Ascending aorta (tissue), 2 donors: ENCODE measurements around the gene SMPDL3A. TPM values are rescaled to one million over a fixed set of nuclear protein-coding genes. Genes with fewer than 3 reads are reported as not detected.

ENCODE experiments used
- DNase-seq, 2 donors: peaks; one replicate each; pipeline ENCODE4 v3.0.0-alpha.2; 2019; ENCODE audit warnings: low spot score in 2 of 2
- H3K27ac ChIP-seq, 2 donors: fragments of 200-600 bp; sonication (generic); one replicate each; pipeline ENCODE4 v1.5.1; 2016 to 2017; ENCODE audit warnings: mild to moderate bottlenecking in 1 of 2
- H3K27me3 ChIP-seq: fragments of 200-600 bp; sonication (generic); one replicate; pipeline ENCODE4 v1.5.1; 2017
- H3K36me3 ChIP-seq, 2 donors: fragments of 200-600 bp; sonication (generic); one replicate each; pipeline ENCODE4 v1.5.1; 2016
- H3K4me1 ChIP-seq, 2 donors: fragments of 200-600 bp; sonication (generic); one replicate each; pipeline ENCODE4 v1.5.1; 2016 to 2017; ENCODE audit warnings: mild to moderate bottlenecking in 1 of 2
- H3K4me3 ChIP-seq, 2 donors: fragments of 200-600 bp; sonication (generic); one replicate each; pipeline ENCODE4 v1.5.1; 2016 to 2017; ENCODE audit warnings: mild to moderate bottlenecking in 1 of 2
- H3K9me3 ChIP-seq, 2 donors: fragments of 200-600 bp; sonication (generic); one replicate each; pipeline ENCODE4 v1.5.1; 2016
- CTCF ChIP-seq, 3 experiments: fragments of 200-600 bp in 2 of 3; fragments of 450-650 bp in 1 of 3; sonication (generic) in 2 of 3; IDR thresholded peaks; one replicate each; pipeline ENCODE4 v1.5.1; 2016 to 2019; ENCODE audit warnings: antibody characterized with exemption in 3 of 3, mild to moderate bottlenecking in 1 of 3, moderate library complexity in 1 of 3
- intact Hi-C: fragments of 100-400 bp; cut with DNase I; formaldehyde crosslinking; loops from one replicate; pipeline ENCODE4 v1.15.1; 2023
- total RNA-seq: library from RNA; depleted of rRNA; stranded (reverse); fragments of >200 nt; gene quantifications from one replicate; pipeline ENCODE4 v1.1.0, GENCODE V29; 2016

SMPDL3A gene
- total RNA-seq, 1 donor from 2014 or later: 2.7 TPM

- no peak for TF ChIP-seq CTCF (IDR thresholded peaks at IDR 0.05)
- Histone ChIP-seq H3K4me3 (no peak overlapping the region), H3K27ac (no peak overlapping the region), H3K4me1 (no peaks in the 10 kb centered on the region), H3K36me3 (no peaks in the 10 kb centered on the region), H3K27me3 (no peaks in the 10 kb centered on the region), H3K9me3 (no peaks in the 10 kb centered on the region)
- intact Hi-C loops: no loop called here
- DNase-seq: no peak
These were observed 11.8 kb downstream of the SMPDL3A start for GRCh38 chr6:122800906-122801305.

GRCh38 chr6:122801397-122801796, 12.3 kb downstream of the SMPDL3A start:
- H3K36me3 ChIP-seq: no peaks in the 10 kb centered on the region
- intact Hi-C loops: no loop called here
- no peak overlapping the region for H3K27ac ChIP-seq
- H3K4me3 ChIP-seq: no peak overlapping the region
- no peaks in the 10 kb centered on the region for H3K27me3 ChIP-seq
- no peak for DNase-seq
- no peaks in the 10 kb centered on the region for H3K4me1 ChIP-seq
- H3K9me3 ChIP-seq: no peaks in the 10 kb centered on the region
- TF ChIP-seq CTCF (IDR thresholded peaks at IDR 0.05): no peak

GRCh38 chr6:122803171-122803661, 14.2 kb downstream of the SMPDL3A start:
- H3K4me3 ChIP-seq: no peak overlapping the region
- no peak for TF ChIP-seq CTCF (IDR thresholded peaks at IDR 0.05)
- DNase-seq: no peak
- H3K4me1 ChIP-seq: no peaks in the 10 kb centered on the region
- H3K9me3 ChIP-seq: no peaks in the 10 kb centered on the region
- no peak overlapping the region for H3K27ac ChIP-seq
- intact Hi-C loops: no loop called here
- H3K36me3 ChIP-seq: no peaks in the 10 kb centered on the region
- H3K27me3 ChIP-seq: no peaks in the 10 kb centered on the region

GRCh38 chr6:122804962-122805485, 16.0 kb downstream of the SMPDL3A start:
- Histone ChIP-seq H3K9me3 (no peaks in the 10 kb centered on the region), H3K4me1 (no peaks in the 10 kb centered on the region), H3K27ac (no peak overlapping the region), H3K4me3 (no peak overlapping the region), H3K36me3 (peaks cover 0 to 5% of the 10 kb centered on the region in 2 donors), H3K27me3 (no peaks in the 10 kb centered on the region)
- intact Hi-C loops: no loop called here
- no peak for DNase-seq
- TF ChIP-seq CTCF (IDR thresholded peaks at IDR 0.05): no peak

GRCh38 chr6:122806291-122806690, 17.2 kb downstream of the SMPDL3A start:
- Histone ChIP-seq H3K4me3 (no peak overlapping the region), H3K27ac (no peak overlapping the region), H3K36me3 (peaks cover 0 to 5% of the 10 kb centered on the region in 2 donors), H3K4me1 (no peaks in the 10 kb centered on the region), H3K9me3 (no peaks in the 10 kb centered on the region), H3K27me3 (no peaks in the 10 kb centered on the region)
- no peak for DNase-seq
- no peak for TF ChIP-seq CTCF (IDR thresholded peaks at IDR 0.05)
- intact Hi-C loops: no loop called here
